Measurements from ENCODE around the gene SSNA1.

Gene SSNA1, protein sequence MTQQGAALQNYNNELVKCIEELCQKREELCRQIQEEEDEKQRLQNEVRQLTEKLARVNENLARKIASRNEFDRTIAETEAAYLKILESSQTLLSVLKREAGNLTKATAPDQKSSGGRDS

DNA sequence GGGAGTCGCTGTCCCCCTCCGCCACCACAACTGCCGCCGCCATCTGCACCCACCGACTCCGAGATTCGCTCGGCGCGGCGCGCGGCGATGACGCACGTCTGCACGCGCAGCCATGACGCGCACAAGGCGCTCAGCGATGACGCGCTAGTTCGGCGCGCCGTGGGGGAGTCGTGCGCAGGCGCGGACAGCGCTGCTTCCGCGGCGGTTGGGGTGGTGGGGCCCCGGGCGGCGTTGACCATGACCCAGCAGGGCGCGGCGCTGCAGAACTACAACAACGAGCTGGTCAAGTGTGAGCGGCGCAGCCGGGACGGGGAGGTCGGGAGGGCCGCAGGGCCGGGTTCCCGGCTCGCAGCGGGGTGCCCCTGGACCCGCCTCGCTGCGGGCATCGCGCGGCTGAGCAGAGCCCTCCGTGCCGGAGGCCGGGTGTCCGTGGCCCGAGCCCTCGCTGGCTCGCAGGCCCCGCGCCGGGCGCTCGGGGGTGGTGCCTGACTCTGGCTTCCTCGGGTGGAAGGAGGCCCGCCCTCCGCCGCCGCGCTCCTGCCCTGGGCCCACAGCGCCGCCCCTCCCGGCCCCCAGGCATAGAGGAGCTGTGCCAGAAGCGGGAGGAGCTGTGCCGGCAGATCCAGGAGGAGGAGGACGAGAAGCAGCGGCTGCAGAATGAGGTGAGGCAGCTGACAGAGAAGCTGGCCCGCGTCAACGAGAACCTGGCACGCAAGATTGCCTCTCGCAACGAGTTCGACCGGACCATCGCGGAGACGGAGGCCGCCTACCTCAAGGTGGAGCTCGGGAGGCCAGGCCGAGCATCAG is at the start of gene SSNA1, which contains the start of gene ANAPC2:
TSS of gene SSNA1 (plus strand) at position 187 of the 807 bp plus-strand sequence. CDS start at position 238, 51 bp downstream.
TSS of gene ANAPC2 (minus strand) at position 71 of the 807 bp plus-strand sequence. CDS start at position 43, 28 bp downstream.
- Histone ChIP-seq H3K4me1 (peaks cover 18% of the 10 kb centered on the region), H3K36me3 (replicated peaks) (peaks cover 34% of the 10 kb centered on the region), H3K4me3 (peak within 1 kb of the TSS; percentile 100), H3K9me3 (no peaks in the 10 kb centered on the region), H3K27me3 (ENCODE audit: low read depth) (no peaks in the 10 kb centered on the region)
- in situ Hi-C loops (cut with MboI; ENCODE audit: low sequenced_read_pairs), result no loop called here
- DNase-seq (ENCODE audit: low spot score in 2 of 2), result peak; percentile 72 to 94

DNA sequence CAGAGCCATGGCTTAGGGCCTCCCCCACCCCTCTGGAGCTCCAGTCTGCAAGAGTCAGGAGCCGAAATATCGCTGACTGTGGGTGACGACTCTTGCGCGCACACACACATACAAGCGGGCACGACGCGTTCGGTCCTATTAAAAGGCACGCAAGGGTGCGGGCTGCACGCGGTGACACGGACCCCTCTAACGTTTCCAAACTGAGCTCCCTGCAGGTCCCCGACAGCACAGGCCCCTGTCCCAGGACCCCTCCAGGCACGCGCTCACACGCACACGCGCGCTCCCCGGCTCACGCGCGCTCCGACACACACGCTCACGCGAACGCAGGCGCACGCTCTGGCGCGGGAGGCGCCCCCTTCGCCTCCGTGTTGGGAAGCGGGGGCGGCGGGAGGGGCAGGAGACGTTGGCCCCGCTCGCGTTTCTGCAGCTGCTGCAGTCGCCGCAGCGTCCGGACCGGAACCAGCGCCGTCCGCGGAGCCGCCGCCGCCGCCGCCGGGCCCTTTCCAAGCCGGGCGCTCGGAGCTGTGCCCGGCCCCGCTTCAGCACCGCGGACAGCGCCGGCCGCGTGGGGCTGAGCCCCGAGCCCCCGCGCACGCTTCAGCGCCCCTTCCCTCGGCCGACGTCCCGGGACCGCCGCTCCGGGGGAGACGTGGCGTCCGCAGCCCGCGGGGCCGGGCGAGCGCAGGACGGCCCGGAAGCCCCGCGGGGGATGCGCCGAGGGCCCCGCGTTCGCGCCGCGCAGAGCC is 49.6 kb upstream of the SSNA1 start, which contains the start of gene GRIN1:
TSS of gene GRIN1 (plus strand) at position 433 of the 746 bp plus-strand sequence. CDS start 333 bp downstream, outside the sequence.
- H3K4me1 ChIP-seq, result no peaks in the 10 kb centered on the region
- no peaks in the 10 kb centered on the region for H3K36me3 ChIP-seq (replicated peaks)
- H3K4me3 ChIP-seq, result no peak within 1 kb of the TSS
- peak in 1 of 2 experiments; percentile 62 for DNase-seq (ENCODE audit: low spot score in 2 of 2)
- in situ Hi-C loops (cut with MboI; ENCODE audit: low sequenced_read_pairs), result no loop called here
- H3K27me3 ChIP-seq (ENCODE audit: low read depth), result peaks cover 71% of the 10 kb centered on the region
- no peaks in the 10 kb centered on the region for H3K9me3 ChIP-seq

DNA sequence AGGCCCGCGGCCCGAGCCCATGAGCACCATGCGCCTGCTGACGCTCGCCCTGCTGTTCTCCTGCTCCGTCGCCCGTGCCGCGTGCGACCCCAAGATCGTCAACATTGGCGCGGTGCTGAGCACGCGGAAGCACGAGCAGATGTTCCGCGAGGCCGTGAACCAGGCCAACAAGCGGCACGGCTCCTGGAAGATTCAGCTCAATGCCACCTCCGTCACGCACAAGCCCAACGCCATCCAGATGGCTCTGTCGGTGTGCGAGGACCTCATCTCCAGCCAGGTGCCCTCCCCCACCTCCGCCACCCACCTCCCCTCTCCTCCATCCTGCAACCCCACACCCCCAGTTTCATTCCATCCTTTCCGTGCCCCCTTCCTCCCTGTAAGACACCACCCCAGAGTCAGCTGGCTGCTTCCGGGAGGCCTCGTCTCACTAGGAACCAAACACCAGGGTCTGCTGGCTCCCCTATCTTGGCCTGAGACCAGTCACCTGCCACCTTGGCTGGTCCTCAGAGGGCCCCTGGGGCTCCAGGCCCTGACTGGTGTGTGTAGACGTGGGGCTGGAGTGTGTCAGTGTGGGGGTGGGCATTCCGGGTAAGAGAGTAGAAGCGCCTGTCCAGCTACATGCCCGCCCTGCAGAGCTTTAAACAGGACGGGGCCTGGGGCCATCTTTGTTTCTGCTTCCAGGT is 48.9 kb upstream of the SSNA1 start:
- Histone ChIP-seq H3K36me3 (replicated peaks) (no peaks in the 10 kb centered on the region), H3K27me3 (ENCODE audit: low read depth) (peaks cover 75% of the 10 kb centered on the region), H3K4me3 (no peak overlapping the region), H3K4me1 (no peaks in the 10 kb centered on the region), H3K9me3 (no peaks in the 10 kb centered on the region)
- DNase-seq (ENCODE audit: low spot score in 2 of 2), result no peak
- in situ Hi-C loops (cut with MboI; ENCODE audit: low sequenced_read_pairs), result no loop called here

DNA sequence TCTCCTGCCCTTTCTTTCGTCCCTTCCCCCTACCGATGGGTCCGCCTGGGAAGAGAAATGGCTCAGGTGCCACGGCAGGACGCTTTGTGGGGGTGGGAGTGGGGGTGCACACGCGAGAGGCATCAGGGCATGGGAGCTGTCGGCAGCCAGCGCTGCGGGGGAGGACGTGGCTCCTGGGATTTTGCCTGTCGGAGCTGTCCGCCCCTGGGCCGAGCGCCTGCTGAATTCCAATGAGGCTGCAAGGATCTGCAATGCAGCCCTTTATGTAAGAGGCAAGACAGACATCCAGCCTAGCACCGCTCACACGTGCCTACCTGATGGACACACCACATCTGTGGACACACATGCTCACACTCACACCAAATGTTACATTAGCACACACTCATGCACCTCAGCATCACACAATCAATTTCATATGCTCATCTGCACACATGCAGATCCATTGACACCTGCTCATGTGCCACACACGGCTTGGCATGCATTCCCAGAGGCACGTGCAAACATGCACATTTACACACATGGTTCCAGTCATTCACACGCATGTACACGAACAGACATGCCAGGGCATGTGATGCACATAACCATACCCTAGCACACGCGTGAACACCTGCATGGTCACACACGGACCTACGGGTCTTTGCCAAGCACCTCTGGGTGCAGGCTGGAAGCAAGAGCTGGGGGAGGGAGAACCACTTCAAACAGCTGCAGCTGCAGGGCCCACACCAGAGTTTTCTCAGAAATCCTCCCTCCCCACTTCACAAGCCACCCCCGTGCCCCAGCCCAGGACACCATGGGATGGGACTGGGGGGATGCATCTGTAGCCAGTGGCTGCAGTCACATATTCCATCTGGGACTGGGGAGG is 48.1 kb upstream of the SSNA1 start:
- in situ Hi-C loops (cut with MboI; ENCODE audit: low sequenced_read_pairs), result no loop called here
- Histone ChIP-seq H3K4me1 (no peaks in the 10 kb centered on the region), H3K4me3 (no peak overlapping the region), H3K9me3 (no peaks in the 10 kb centered on the region), H3K36me3 (replicated peaks) (no peaks in the 10 kb centered on the region), H3K27me3 (ENCODE audit: low read depth) (peaks cover 75% of the 10 kb centered on the region)
- DNase-seq (ENCODE audit: low spot score in 2 of 2), result no peak

GRCh38 chr9:137141050-137141810 is 47.2 kb upstream of the SSNA1 start:
- no peaks in the 10 kb centered on the region for H3K9me3 ChIP-seq
- in situ Hi-C loops (cut with MboI; ENCODE audit: low sequenced_read_pairs), result no loop called here
- no peak for DNase-seq (ENCODE audit: low spot score in 2 of 2)
- peaks cover 78% of the 10 kb centered on the region for H3K27me3 ChIP-seq (ENCODE audit: low read depth)
- H3K36me3 ChIP-seq (replicated peaks), result no peaks in the 10 kb centered on the region
- H3K4me3 ChIP-seq, result no peak overlapping the region
- H3K4me1 ChIP-seq, result no peaks in the 10 kb centered on the region

DNA sequence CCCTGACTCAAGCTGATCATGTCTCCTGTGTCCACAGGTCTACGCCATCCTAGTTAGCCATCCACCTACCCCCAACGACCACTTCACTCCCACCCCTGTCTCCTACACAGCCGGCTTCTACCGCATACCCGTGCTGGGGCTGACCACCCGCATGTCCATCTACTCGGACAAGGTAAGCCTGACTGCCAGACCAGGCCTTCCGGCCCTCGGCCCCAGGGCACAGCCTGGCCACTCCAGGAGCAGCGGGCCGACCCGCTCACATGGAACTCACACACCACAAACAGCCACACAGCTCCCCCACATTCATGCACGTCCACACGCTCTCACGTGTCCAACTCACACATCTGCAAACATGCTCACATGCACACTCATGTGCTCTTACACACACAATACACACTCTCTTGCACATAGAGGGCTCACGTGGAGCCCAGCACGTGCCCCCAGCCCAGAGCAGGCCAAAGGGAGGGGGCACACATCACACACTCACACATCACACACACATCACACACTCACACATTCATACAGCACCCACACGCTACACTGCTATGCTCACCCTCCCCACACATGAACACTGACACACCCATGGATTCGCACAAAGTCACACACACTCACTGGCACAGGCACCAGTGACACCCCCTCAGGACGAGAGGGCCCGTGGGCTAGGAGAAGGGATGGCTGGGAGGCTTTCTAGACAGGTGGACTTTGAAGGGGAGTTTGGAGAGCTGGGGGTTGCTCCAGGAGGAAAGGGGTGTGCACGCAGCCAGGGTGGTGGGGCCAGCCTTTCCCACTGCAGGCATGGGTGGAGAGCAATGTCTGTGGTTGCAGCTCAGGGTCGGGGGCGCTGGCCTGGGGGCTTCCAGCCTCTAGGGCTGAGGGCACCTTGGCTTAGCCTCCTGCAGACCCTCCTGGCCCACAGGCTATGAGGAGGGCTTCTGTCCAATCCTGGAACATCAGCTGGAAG is 46.2 kb upstream of the SSNA1 start:
- H3K4me3 ChIP-seq, result no peak overlapping the region
- H3K27me3 ChIP-seq (ENCODE audit: low read depth), result peaks cover 74% of the 10 kb centered on the region
- DNase-seq (ENCODE audit: low spot score in 2 of 2), result no peak
- no peaks in the 10 kb centered on the region for H3K36me3 ChIP-seq (replicated peaks)
- H3K9me3 ChIP-seq, result no peaks in the 10 kb centered on the region
- no peaks in the 10 kb centered on the region for H3K4me1 ChIP-seq
- in situ Hi-C loops (cut with MboI; ENCODE audit: low sequenced_read_pairs), result no loop called here

- Histone ChIP-seq H3K27me3 (ENCODE audit: low read depth) (peaks cover 62% of the 10 kb centered on the region), H3K9me3 (no peaks in the 10 kb centered on the region), H3K36me3 (replicated peaks) (no peaks in the 10 kb centered on the region), H3K4me3 (no peak overlapping the region), H3K4me1 (no peaks in the 10 kb centered on the region)
- in situ Hi-C loops (cut with MboI; ENCODE audit: low sequenced_read_pairs), result no loop called here
- no peak for DNase-seq (ENCODE audit: low spot score in 2 of 2)
These were observed 45.0 kb upstream of the SSNA1 start for GRCh38 chr9:137143459-137143858.

DNA sequence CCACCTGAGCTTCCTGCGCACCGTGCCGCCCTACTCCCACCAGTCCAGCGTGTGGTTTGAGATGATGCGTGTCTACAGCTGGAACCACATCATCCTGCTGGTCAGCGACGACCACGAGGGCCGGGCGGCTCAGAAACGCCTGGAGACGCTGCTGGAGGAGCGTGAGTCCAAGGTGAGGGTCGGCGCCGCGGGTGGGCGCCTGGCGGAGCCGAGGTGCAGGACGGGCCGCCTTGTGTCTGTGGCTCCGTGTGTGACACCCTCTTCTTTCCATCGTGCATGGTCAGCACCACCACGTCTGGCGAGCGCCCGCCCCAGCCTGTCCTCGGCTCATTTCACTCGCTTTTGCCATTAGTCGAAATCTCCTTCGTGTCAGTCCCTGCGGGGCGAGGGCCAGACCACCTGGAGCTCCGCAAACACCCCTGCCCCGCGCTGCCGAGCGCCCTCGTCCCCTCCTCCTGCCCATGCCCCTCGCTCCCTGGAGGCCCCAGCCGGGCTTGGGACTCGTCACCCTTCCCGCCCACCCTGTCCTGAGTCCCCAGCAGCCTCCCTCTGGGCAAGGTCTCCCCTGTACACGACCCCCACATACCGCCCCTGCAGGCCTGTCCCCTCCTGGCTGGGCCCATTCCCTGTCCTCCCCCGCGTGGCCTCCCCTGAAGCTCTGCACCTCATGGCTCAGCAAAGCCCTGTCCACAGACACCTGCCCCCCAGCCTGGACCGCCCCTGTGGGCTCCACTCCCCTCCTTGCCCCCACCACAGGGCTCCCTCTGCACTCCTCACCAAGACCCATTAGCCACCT is 42.5 kb upstream of the SSNA1 start:
- in situ Hi-C loops (cut with MboI; ENCODE audit: low sequenced_read_pairs), result no loop called here
- Histone ChIP-seq H3K27me3 (ENCODE audit: low read depth) (peaks cover 40% of the 10 kb centered on the region), H3K4me3 (no peak overlapping the region), H3K4me1 (peaks cover 8% of the 10 kb centered on the region), H3K36me3 (replicated peaks) (no peaks in the 10 kb centered on the region), H3K9me3 (no peaks in the 10 kb centered on the region)
- DNase-seq (ENCODE audit: low spot score in 2 of 2), result no peak

GRCh38 chr9:137146527-137146918 is 42.0 kb upstream of the SSNA1 start:
- Histone ChIP-seq H3K27me3 (ENCODE audit: low read depth) (peaks cover 34% of the 10 kb centered on the region), H3K9me3 (no peaks in the 10 kb centered on the region), H3K4me1 (peaks cover 10% of the 10 kb centered on the region), H3K36me3 (replicated peaks) (no peaks in the 10 kb centered on the region), H3K4me3 (no peak overlapping the region)
- in situ Hi-C loops (cut with MboI; ENCODE audit: low sequenced_read_pairs), result no loop called here
- DNase-seq (ENCODE audit: low spot score in 2 of 2), result no peak

GRCh38 chr9:137147091-137147792 is 41.2 kb upstream of the SSNA1 start:
- peaks cover 27% of the 10 kb centered on the region for H3K27me3 ChIP-seq (ENCODE audit: low read depth)
- DNase-seq (ENCODE audit: low spot score in 2 of 2), result no peak
- no peaks in the 10 kb centered on the region for H3K36me3 ChIP-seq (replicated peaks)
- in situ Hi-C loops (cut with MboI; ENCODE audit: low sequenced_read_pairs), result no loop called here
- H3K9me3 ChIP-seq, result no peaks in the 10 kb centered on the region
- H3K4me1 ChIP-seq, result peaks cover 11% of the 10 kb centered on the region
- no peak overlapping the region for H3K4me3 ChIP-seq
